K562 (cell line): ENCODE measurements around the gene SCRN3. TPM values are rescaled to one million over a fixed set of nuclear protein-coding genes. Genes with fewer than 3 reads are reported as not detected.

Source experiments
- ATAC-seq: fragments of 200-7000 bp; cut with Tn5 transposase; 3 replicates; pipeline ENCODE4 v1.9.1; 2020; ENCODE audit warnings: moderate library complexity
- BruUV-seq: library from RNA; stranded (reverse); fragments of 400-500 nt; replicated peaks from 2 replicates; lab custom pipeline; 2021; lab: Mats Ljungman, UMichigan
- CTCF ChIA-PET: fragments of 300-600 bp; formaldehyde crosslinking; extraction: SDS; loops from one replicate; lab custom pipeline; 2021; ENCODE audit warnings: low intra/inter-chr PET ratio; lab: Yijun Ruan, JAX
- POLR2A ChIA-PET: fragments of 300-600, 350-650 bp; sonication (Branson Sonifier 250); formaldehyde crosslinking; extraction: SDS; loops from one replicate; lab custom pipeline; 2021; ENCODE audit warnings: antibody characterized with exemption, inconsistent platforms; lab: Yijun Ruan, JAX
- DNase-seq, 4 experiments: peaks; one replicate each; pipeline versions ENCODE4 v3.0.0 to v3.0.0-alpha.2; 2011 to 2018; ENCODE audit warnings: low spot score in 3 of 4, mixed read lengths in 3 of 4; ENCODE audit errors: extremely low read depth in 1 of 4
- FAIRE-seq: peaks from 2 replicates; lab custom pipeline; 2011; peaks lifted over from hg19 to GRCh38; lab: Jason Lieb, UNC
- H2AFZ ChIP-seq: 2 replicates; pipeline ENCODE4 v1.6.0; 2011; ENCODE audit warnings: low read depth, low read length, control low read depth, inconsistent platforms
- H3K27ac ChIP-seq: fragments of 200-600 bp; 3 replicates; pipeline ENCODE4 v1.8.0; 2011; ENCODE audit warnings: low read depth, mild to moderate bottlenecking, control low read depth, inconsistent platforms, low read length, moderate library complexity, mixed read lengths; ENCODE audit errors: extremely low read depth
- H3K27me3 ChIP-seq, 2 experiments: fragments of 300-600 bp in 1 of 2; 2 replicates in 1 of 2; 3 replicates in 1 of 2; pipeline versions ENCODE4 v1.6.0 to v1.8.0; 2011; ENCODE audit warnings: inconsistent platforms in 2 of 2, low read length in 2 of 2, mild to moderate bottlenecking in 1 of 2, mixed read lengths in 1 of 2, moderate library complexity in 1 of 2; ENCODE audit not compliant: control insufficient read depth in 2 of 2, insufficient read depth in 2 of 2
- H3K36me3 ChIP-seq: fragments of 300-600 bp; 3 replicates; pipeline ENCODE4 v1.8.0; 2011; ENCODE audit warnings: mild to moderate bottlenecking, low read length, inconsistent platforms; ENCODE audit not compliant: control insufficient read depth, insufficient read depth
- H3K4me1 ChIP-seq, 2 experiments: fragments of 200-600 bp in 1 of 2; replicated peaks in 1 of 2; 2 replicates in 1 of 2; 3 replicates in 1 of 2; pipeline versions ENCODE4 v1.5.1 to v1.8.0; 2011; ENCODE audit warnings: inconsistent platforms in 2 of 2, low read length in 2 of 2, mild to moderate bottlenecking in 1 of 2, mixed read lengths in 1 of 2, moderate library complexity in 1 of 2; ENCODE audit not compliant: control insufficient read depth in 2 of 2, insufficient read depth in 2 of 2
- H3K4me2 ChIP-seq: 2 replicates; pipeline ENCODE4 v1.6.1; 2011; ENCODE audit warnings: low read length, control low read depth, inconsistent platforms, mixed read lengths; ENCODE audit not compliant: insufficient read depth
- H3K4me3 ChIP-seq: fragments of 200-600 bp; sonication (generic), shearing (Covaris generic); 2 replicates; pipeline ENCODE4 v1.5.1; 2016; ENCODE audit warnings: control low read depth, inconsistent platforms
- H3K79me2 ChIP-seq: fragments of 200-600 bp; 3 replicates; pipeline ENCODE4 v1.8.0; 2011; ENCODE audit warnings: low read length, inconsistent platforms; ENCODE audit not compliant: control insufficient read depth, insufficient read depth
- H3K9ac ChIP-seq, 2 experiments: 2 replicates each; pipeline versions ENCODE4 v1.6.0 to v1.6.1; 2011; ENCODE audit warnings: low read depth in 2 of 2, low read length in 2 of 2, control low read depth in 1 of 2, inconsistent platforms in 1 of 2, mild to moderate bottlenecking in 1 of 2, mixed read lengths in 1 of 2; ENCODE audit not compliant: insufficient read depth in 1 of 2
- H3K9me1 ChIP-seq: one replicate; pipeline ENCODE4 v1.6.0; 2011; ENCODE audit warnings: inconsistent platforms, mild to moderate bottlenecking, low read length, moderate library complexity; ENCODE audit not compliant: control insufficient read depth, insufficient read depth
- H3K9me3 ChIP-seq: replicated peaks from 2 replicates; pipeline ENCODE4 v1.5.1; 2011; ENCODE audit warnings: low read depth, low read length, inconsistent platforms; ENCODE audit not compliant: control insufficient read depth, insufficient read depth
- H4K20me1 ChIP-seq: replicated peaks from 2 replicates; pipeline ENCODE4 v1.6.1; 2011; ENCODE audit warnings: low read length, inconsistent platforms, mixed read lengths; ENCODE audit not compliant: control insufficient read depth, insufficient read depth
- CAMTA2 ChIP-seq: fragments of 250-450 bp; sonication (Bioruptor Pico); conservative IDR thresholded peaks from 2 replicates; pipeline ENCODE4 v1.5.1; 2022
- DPF2 ChIP-seq: fragments of 450-650 bp; IDR thresholded peaks from 2 replicates; pipeline ENCODE4 v1.6.1; 2016
- E2F8 ChIP-seq: fragments of 450-650 bp; IDR thresholded peaks from 2 replicates; pipeline ENCODE4 v1.7.1; 2018; ENCODE audit warnings: mild to moderate bottlenecking, low read depth; ENCODE audit not compliant: partially characterized antibody
- GTF2E2 ChIP-seq: fragments of 200-800 bp; sonication (Bioruptor generic); IDR thresholded peaks from 2 replicates; pipeline ENCODE4 v1.6.1; 2016; ENCODE audit warnings: missing genetic modification characterization, missing compliant biosample characterization
- KHSRP ChIP-seq: fragments of 450-650 bp; IDR thresholded peaks from 2 replicates; pipeline ENCODE4 v1.6.1; 2017
- PBX2 ChIP-seq, 2 experiments: IDR thresholded peaks in 1 of 2; conservative IDR thresholded peaks in 1 of 2; 2 replicates each; pipeline ENCODE4 v1.6.1; 2016; ENCODE audit warnings: low read depth in 2 of 2, mild to moderate bottlenecking in 1 of 2, missing compliant biosample characterization in 1 of 2, missing genetic modification characterization in 1 of 2, moderate library complexity in 1 of 2
- RFX1 ChIP-seq: fragments of 450-650 bp; IDR thresholded peaks from 2 replicates; pipeline ENCODE4 v1.6.1; 2016; ENCODE audit warnings: mild to moderate bottlenecking, moderate library complexity
- SNAPC5 ChIP-seq: fragments of 250-450 bp; sonication (Bioruptor Pico); IDR thresholded peaks from 2 replicates; pipeline ENCODE4 v1.8.0; 2021; ENCODE audit warnings: moderate library complexity, mild to moderate bottlenecking, inconsistent platforms
- SOX6 ChIP-seq: fragments of 450-650 bp; IDR thresholded peaks from 2 replicates; pipeline ENCODE4 v1.6.1; 2014; ENCODE audit warnings: mild to moderate bottlenecking
- TCF3 ChIP-seq: sonication (generic); formaldehyde crosslinking; IDR thresholded peaks from 2 replicates; pipeline ENCODE4 v1.4.0; 2020; ENCODE audit warnings: mild to moderate bottlenecking, missing genetic modification reagents
- TOE1 ChIP-seq, 2 experiments: fragments of 450-650 bp in 1 of 2; sonication (generic) in 1 of 2; formaldehyde crosslinking in 1 of 2; IDR thresholded peaks; 2 replicates each; pipeline versions ENCODE4 v1.7.1 to v1.8.0; 2016 to 2022; ENCODE audit warnings: borderline replicate concordance in 2 of 2, mild to moderate bottlenecking in 2 of 2, antibody characterized with exemption in 1 of 2, inconsistent platforms in 1 of 2, low read depth in 1 of 2, missing genetic modification reagents in 1 of 2, moderate library complexity in 1 of 2
- ZFX ChIP-seq: sonication (generic); formaldehyde crosslinking; IDR thresholded peaks from 2 replicates; pipeline ENCODE4 v1.8.0; 2022; ENCODE audit warnings: mild to moderate bottlenecking, missing genetic modification reagents, moderate library complexity
- ZNF280A ChIP-seq: fragments of 450-650 bp; IDR thresholded peaks from 2 replicates; pipeline ENCODE4 v1.6.1; 2018; ENCODE audit warnings: mild to moderate bottlenecking, low read depth; ENCODE audit not compliant: partially characterized antibody
- ZNF644 ChIP-seq: fragments of 200-800 bp; sonication (Bioruptor generic); IDR thresholded peaks from 2 replicates; pipeline ENCODE4 v1.6.1; 2016; ENCODE audit warnings: low read depth, missing genetic modification characterization, missing compliant biosample characterization
- WGBS: fragments of 100-300 bp; shearing (Covaris generic); methylation state at CpG from one replicate; pipeline ENCODE4 v1.1.6; 2016; ENCODE audit warnings: low coverage, mixed read lengths; ENCODE audit not compliant: insufficient coverage; ENCODE audit errors: missing lambda C conversion rate; 5-methylcytosine and 5-hydroxymethylcytosine counted together
- in situ Hi-C: fragments of 300-500 bp; cut with MboI; formaldehyde crosslinking; loops from 4 replicates; pipeline ENCODE4 v1.15.0; 2018; ENCODE audit warnings: inconsistent platforms, mixed read lengths
- intact Hi-C: fragments of 100-400 bp; cut with micrococcal nuclease; formaldehyde crosslinking; loops from 2 replicates; pipeline ENCODE4 v1.14.2; 2022
- polyA plus RNA-seq, 8 experiments: library from polyadenylated mRNA; depleted of rRNA in 4 of 8; stranded (reverse) in 5 of 8; unstranded in 3 of 8; fragments of >200 nt; fragmentation: Nextera tagmentation in 2 of 8; fragmentation: Illumina TruSeq in 1 of 8; extraction: Ambion mirVana in 2 of 8; extraction: Trizol in 1 of 8; gene quantifications; 2 replicates each; pipeline versions ENCODE4 v1.2.1 to v1.2.3, GENCODE V29; 2011 to 2014; ENCODE audit warnings: inconsistent platforms in 1 of 8, missing spikeins in 1 of 8
- total RNA-seq, 7 experiments: library from RNA; depleted of rRNA in 6 of 7; stranded (reverse); fragments of >200 nt in 6 of 7; fragmentation: Illumina TruSeq in 2 of 7; extraction: Trizol in 2 of 7; gene quantifications; 2 replicates each; pipeline versions ENCODE4 v1.2.1 to v1.2.3, GENCODE V29; 2011 to 2021; ENCODE audit warnings: low replicate concordance in 1 of 7

SCRN3 gene
- total and polyA plus RNA-seq, 9 of the 15 experiments (the other 6 are each of a cell fraction or from before 2014, with no cell fraction given): 7.7 to 21.8 (median 20.0) TPM

- H3K9me3 ChIP-seq: no peaks in the 10 kb centered on the region
- BruUV-seq: no TSS peak
- no peak overlapping the region for H2AFZ ChIP-seq
- H3K27ac ChIP-seq: no peak overlapping the region
- DNase-seq (no peak), ATAC-seq (no peak), FAIRE-seq (no peak)
- WGBS: 4% methylated on average over 4 of the region's 4 CpGs
- H3K27me3 ChIP-seq: peaks cover 3 to 14% of the 10 kb centered on the region in 2 experiments
- POLR2A ChIA-PET: interaction anchor here (0.9 to 1.1 kb wide), 2 partner anchors 9 to 34 kb away, joined by 3 read pairs; no protein-coding TSS in a partner anchor
- H3K79me2 ChIP-seq: no peaks in the 10 kb centered on the region
- in situ Hi-C loops: no loop called here
- no peak overlapping the region for H3K4me2 ChIP-seq
- H3K9me1 ChIP-seq: no peaks in the 10 kb centered on the region
- no peaks in the 10 kb centered on the region for H3K36me3 ChIP-seq
- intact Hi-C loops: no loop called here
- CTCF ChIA-PET: no interaction called here
- H3K4me3 ChIP-seq: no peak overlapping the region
- no peak overlapping the region for H3K9ac ChIP-seq
- H4K20me1 ChIP-seq: no peaks in the 10 kb centered on the region
- H3K4me1 ChIP-seq: no peaks in the 10 kb centered on the region
- TF ChIP-seq TOE1 (IDR thresholded peaks at IDR 0.05; ENCODE audit: borderline replicate concordance) (no peak), TOE1 (CRISPR knock-in tag; IDR thresholded peaks at IDR 0.05; ENCODE audit: borderline replicate concordance, low read depth) (no peak), PBX2 (CRISPR knock-in tag; IDR thresholded peaks at IDR 0.05; ENCODE audit: low read depth) (no peak), PBX2 (tag; conservative IDR thresholded peaks at IDR 0.05; ENCODE audit: low read depth) (no peak), ZFX (CRISPR knock-in tag) (no peak), ZNF644 (tag) (no peak), DPF2 (no peak), E2F8 (no peak), GTF2E2 (tag) (no peak), SOX6 (no peak), RFX1 (no peak), TCF3 (CRISPR knock-in tag) (no peak), KHSRP (no peak), CAMTA2 (no peak), ZNF280A (no peak), SNAPC5 (CRISPR knock-in tag) (no peak)
Observed at GRCh38 chr2:174450021-174450816, 54.7 kb downstream of the SCRN3 start.
